HUES48 (cell line): Measurements from ENCODE around the gene KRT14.
"Not testable (repeated sequence)": the region's sequence is repeated elsewhere in the genome, so short reads cannot be mapped to it uniquely, and the experiment has no call there.

Source experiments
- H3K27ac ChIP-seq: one replicate; pipeline ENCODE4 v1.7.0; 2013; ENCODE audit warnings: low read depth, low read length, inconsistent platforms
- H3K27me3 ChIP-seq: 2 replicates; pipeline ENCODE4 v1.6.1; 2013; ENCODE audit warnings: mild to moderate bottlenecking, low read length; ENCODE audit not compliant: control insufficient read depth, insufficient read depth
- H3K36me3 ChIP-seq: 2 replicates; pipeline ENCODE4 v1.6.1; 2013; ENCODE audit warnings: low read length; ENCODE audit not compliant: control insufficient read depth, insufficient read depth
- H3K4me1 ChIP-seq: 2 replicates; pipeline ENCODE4 v1.6.1; 2013; ENCODE audit warnings: mild to moderate bottlenecking, low read length; ENCODE audit not compliant: control insufficient read depth, insufficient read depth
- H3K4me3 ChIP-seq: 2 replicates; pipeline ENCODE4 v1.5.1; 2013; ENCODE audit warnings: mild to moderate bottlenecking, low read depth, low read length
- H3K9ac ChIP-seq: 2 replicates; pipeline ENCODE4 v1.6.1; 2013; ENCODE audit warnings: mild to moderate bottlenecking, low read depth, low read length, moderate library complexity
- H3K9me3 ChIP-seq: 2 replicates; pipeline ENCODE4 v1.6.1; 2013; ENCODE audit warnings: low read length; ENCODE audit not compliant: control insufficient read depth, insufficient read depth

Gene KRT14

DNA sequence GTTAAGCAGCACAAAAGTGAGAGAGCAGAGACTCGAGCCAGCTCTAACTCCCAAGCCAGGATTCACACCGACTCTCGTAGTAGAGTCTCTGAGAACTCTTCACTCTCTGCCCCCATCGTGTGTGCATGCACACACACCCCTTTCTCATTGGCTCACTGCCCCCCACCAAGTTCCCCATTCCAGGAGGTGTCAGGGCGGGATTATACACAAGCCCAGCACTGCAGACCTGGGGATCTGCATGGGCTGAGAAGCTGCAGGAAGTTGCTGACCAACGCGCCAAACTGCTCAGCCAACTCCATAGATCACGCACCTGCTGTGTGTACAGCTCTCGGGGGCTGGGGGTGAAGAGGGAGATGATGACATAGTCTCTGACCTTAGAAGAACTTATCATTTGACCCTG lies 28.1 kb upstream of the KRT14 start:
- H3K27me3 ChIP-seq, H3K4me1 ChIP-seq, H3K36me3 ChIP-seq, H3K4me3 ChIP-seq, H3K27ac ChIP-seq, H3K9ac ChIP-seq, H3K9me3 ChIP-seq: not testable (repeated sequence)

DNA sequence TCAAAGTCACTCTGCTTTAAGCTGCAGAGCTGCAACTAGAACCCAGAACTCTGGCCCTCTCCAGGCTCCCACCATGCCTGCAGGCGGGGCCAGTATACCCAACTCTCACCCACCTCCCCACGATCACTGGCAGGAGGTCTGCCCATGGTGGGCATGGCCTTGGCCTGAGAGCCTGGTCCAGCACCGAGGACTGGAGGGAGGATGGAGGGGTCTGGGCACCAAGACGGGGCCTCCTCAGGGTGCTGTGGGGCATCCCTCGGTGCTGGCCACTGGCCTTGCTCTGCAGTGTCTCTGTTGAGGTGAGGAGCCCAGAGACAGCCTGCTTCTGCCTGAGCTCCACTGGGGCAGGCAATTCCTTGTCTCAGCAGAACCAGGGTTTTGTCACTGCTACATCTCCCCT lies 27.4 kb upstream of the KRT14 start:
- Histone ChIP-seq H3K4me1 (0 out of 2 replicates have a peak, but pooled peaks cover 3% of the 10 kb centered on the region), H3K9me3 (no peaks in the 10 kb centered on the region), H3K27ac (no peak overlapping the region), H3K27me3 (no peaks in the 10 kb centered on the region), H3K4me3 (no peak overlapping the region), H3K36me3 (no peaks in the 10 kb centered on the region), H3K9ac (no peak overlapping the region)

DNA sequence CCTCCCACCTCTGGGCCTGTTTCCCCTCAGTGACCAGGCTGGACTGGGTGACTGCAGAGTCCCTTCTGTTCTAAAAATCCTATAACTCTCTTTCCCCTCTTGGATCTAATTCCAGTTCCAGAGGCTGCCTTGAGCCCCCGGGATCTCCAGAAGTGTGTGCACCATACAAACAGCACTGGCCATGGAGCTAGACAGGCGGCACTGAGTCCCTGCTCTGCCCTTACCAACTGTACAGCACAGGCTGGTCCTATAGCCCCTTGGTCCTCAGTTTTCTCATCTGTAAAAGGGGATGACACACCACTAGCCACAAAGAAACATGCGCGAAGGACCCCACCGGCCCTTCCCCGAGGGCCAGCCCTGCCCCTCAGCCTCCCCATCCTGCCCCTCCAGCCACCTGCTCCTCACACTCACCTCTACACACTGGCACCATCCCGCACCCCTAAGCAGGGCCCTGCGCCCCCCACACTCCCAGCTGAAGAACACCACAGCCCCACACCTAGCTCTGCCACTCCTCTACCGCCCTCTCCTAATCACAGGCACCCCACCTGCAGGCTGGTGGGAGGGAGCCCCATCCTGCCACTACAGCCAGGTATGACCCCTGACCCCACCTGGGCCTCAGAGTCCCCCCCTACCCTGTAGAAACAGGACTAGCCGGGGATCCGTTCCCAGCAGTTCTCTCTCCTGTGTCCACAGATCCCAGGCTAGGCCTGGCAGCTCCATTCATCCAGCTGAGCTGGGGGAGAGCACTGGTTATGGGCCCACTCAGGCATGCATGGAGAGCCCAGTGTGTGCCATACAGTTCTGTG lies 26.8 kb upstream of the KRT14 start:
- Histone ChIP-seq H3K4me1 (0 out of 2 replicates have a peak, but pooled peaks cover 3% of the 10 kb centered on the region), H3K27ac (no peak overlapping the region), H3K36me3 (no peaks in the 10 kb centered on the region), H3K9me3 (no peaks in the 10 kb centered on the region), H3K9ac (no peak overlapping the region), H3K27me3 (no peaks in the 10 kb centered on the region), H3K4me3 (no peak overlapping the region)

DNA sequence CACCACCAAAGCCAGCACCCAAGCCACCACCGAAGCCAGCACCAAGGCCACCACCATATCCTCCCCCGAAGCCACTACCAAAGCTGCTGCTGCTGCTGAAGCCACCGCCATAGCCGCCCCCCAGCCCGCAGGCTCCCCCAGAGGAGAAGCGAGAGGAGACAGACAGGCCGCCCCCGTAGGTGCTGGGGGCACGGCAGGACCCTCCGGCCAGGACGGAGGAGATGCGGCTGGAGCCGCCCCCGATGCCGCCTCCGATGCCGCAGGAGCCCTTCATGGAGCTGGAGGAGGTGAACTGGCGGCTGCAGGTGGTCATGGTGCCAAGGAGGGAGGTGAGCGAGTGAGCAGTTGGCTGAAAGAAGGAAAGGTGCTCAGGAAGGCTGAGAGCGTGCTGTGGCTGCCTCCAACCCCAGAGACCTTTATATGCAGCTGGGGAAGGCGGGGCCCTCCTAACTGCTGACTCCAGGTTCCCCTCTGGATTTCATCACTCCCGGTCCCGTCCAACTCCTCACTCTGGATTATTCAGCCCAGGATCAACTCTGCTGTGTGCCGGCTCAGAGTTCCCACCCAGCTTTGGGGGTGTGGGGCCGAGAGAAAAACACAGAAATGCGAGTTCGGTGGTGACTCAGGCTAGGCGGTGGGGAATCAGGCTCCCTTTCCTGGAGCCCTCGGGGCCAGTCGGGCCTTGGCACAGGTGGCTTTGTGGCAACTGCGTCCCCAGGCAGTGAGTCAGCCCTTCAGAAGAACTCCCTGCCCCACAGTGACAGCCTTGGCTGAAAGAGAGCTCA lies 25.9 kb upstream of the KRT14 start, which contains the start of gene KRT16:
KRT16 (minus strand) TSS at position 392 of the 785 bp plus-strand sequence; CDS start at position 313, 79 bp downstream.
- H3K4me1 ChIP-seq, H3K4me3 ChIP-seq, H3K36me3 ChIP-seq, H3K9ac ChIP-seq, H3K27me3 ChIP-seq, H3K27ac ChIP-seq, H3K9me3 ChIP-seq: not testable (repeated sequence)

DNA sequence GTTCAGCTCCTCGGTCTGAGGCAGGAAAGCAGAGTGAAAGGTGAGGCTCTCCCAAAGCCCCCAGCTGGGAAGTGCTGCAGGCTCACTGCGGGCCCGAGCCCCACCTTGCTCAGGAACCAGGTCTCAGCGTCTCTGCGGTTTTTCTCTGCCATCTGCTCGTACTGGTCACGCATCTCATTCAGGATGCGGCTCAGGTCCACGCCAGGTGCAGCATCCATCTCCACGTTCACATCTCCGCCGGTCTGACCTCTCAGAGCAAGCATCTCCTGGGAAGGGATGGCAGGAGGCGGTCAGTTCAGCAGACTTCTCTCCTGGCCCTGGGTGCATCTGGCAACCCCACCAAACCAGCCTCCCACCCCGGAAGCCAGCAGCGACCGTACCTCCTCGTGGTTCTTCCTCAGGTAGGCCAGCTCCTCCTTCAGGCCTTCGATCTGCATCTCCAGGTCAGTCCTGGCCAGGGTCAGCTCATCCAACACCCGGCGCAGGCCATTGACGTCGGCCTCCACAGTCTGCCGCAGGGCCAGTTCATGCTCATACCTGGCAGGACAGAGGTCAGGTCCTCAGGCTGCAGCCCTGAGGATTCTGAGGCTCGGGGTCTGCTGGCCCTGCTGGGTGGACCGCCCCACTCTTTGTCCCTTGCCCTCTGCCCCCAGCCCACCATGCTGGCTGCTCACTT lies 24.4 kb upstream of the KRT14 start:
- no peaks in the 10 kb centered on the region for H3K27me3 ChIP-seq
- H3K4me3 ChIP-seq, result no peak overlapping the region
- H3K9ac ChIP-seq, result no peak overlapping the region
- H3K27ac ChIP-seq, result no peak overlapping the region
- H3K36me3 ChIP-seq, result no peaks in the 10 kb centered on the region
- peaks cover 5% of the 10 kb centered on the region for H3K9me3 ChIP-seq
- H3K4me1 ChIP-seq, result 0 out of 2 replicates have a peak, but pooled peaks cover 3% of the 10 kb centered on the region

DNA sequence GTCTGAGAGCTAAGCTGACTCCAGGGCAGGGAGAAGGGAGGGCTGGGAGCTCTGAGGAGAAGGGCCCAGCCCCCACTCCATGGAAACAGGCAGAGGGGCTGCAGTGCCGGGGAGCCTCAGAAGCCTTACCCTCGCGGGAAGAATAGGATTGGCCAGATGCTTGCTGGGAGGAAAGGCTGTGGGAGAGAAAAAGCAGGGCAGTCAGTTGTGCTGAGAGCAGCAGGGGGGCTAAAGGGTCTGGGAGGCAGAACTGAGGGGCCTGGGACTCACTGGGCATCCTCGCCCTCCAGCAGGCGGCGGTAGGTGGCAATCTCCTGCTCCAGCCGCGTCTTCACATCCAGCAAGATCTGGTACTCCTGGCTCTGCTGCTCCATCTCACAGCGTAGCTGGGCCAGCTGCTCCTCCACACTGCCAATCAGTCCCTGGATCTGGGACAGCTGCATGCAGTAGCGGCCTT lies 23.4 kb upstream of the KRT14 start:
- H3K27me3 ChIP-seq, H3K4me1 ChIP-seq, H3K27ac ChIP-seq: not testable (repeated sequence)

DNA sequence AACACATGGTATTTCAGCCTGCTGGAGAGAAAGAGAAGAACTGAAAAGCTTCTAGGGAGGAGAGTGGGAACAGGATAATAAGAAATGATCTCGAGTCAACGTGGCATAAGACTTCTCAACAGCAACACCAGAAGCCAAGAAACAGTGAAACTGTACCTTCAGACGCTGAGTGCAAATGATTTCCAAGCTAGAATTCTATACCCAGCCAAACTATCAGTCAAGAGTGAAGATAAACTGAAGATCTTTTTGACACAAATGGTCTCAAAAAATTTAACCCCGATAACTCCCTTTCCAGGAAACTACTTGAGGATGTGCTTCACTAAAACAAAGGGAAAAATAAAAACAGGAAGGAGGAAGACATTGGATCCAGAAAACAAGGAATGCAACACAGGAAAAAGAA lies 20.2 kb upstream of the KRT14 start:
- not testable (repeated sequence) for H3K4me3 ChIP-seq, H3K4me1 ChIP-seq, H3K36me3 ChIP-seq, H3K9ac ChIP-seq, H3K9me3 ChIP-seq, H3K27me3 ChIP-seq, H3K27ac ChIP-seq

More for the DNA sequence above, 23.4 kb upstream of the KRT14 start:
- not testable (repeated sequence) for H3K4me3 ChIP-seq, H3K36me3 ChIP-seq, H3K9ac ChIP-seq, H3K9me3 ChIP-seq

DNA sequence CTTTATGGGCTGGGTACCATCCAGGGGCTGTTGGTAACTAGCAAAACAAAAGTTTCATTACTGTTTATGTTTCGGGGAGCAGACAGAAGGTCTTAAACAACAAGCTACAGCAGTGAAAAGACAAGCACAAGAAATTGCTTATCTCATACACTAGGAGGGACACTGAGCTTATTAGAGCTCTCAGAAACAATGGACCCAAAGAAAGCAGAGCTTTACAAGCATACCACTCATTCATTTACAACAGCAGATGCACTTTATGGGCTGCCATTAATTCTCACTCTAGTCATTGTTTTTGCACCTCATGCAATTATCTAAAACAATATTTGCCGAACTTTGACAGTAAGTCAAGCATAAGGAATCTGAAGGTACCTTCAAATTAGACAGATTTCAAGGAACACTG lies 15.8 kb upstream of the KRT14 start:
- H3K4me3 ChIP-seq, result no peak overlapping the region
- H3K9ac ChIP-seq, result no peak overlapping the region
- no peak overlapping the region for H3K27ac ChIP-seq
- no peaks in the 10 kb centered on the region for H3K27me3 ChIP-seq
- H3K36me3 ChIP-seq, result no peaks in the 10 kb centered on the region
- no peaks in the 10 kb centered on the region for H3K4me1 ChIP-seq
- peaks cover 5% of the 10 kb centered on the region for H3K9me3 ChIP-seq

DNA sequence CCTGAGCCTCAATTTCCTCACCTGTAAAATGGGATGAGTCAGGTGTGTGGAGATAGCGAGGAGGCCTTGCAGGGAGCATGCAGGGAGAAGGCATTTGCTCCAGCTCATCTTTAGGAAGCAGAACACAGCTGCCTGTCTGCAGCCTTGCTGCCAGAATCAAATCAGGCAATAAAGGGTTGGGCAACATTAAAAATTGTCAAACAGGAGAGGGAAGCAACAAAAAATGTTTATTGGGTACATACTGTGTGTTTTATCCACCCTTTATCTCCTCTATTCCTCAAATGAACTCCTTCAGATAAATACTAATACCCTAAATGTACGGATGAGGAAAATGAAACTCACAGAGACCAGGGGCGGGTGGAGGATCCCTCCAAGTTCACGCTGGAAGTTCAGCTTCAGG lies 13.6 kb upstream of the KRT14 start:
- Histone ChIP-seq H3K27ac (no peak overlapping the region), H3K9ac (no peak overlapping the region), H3K27me3 (no peaks in the 10 kb centered on the region), H3K4me3 (no peak overlapping the region), H3K4me1 (no peaks in the 10 kb centered on the region), H3K36me3 (no peaks in the 10 kb centered on the region), H3K9me3 (no peaks in the 10 kb centered on the region)

DNA sequence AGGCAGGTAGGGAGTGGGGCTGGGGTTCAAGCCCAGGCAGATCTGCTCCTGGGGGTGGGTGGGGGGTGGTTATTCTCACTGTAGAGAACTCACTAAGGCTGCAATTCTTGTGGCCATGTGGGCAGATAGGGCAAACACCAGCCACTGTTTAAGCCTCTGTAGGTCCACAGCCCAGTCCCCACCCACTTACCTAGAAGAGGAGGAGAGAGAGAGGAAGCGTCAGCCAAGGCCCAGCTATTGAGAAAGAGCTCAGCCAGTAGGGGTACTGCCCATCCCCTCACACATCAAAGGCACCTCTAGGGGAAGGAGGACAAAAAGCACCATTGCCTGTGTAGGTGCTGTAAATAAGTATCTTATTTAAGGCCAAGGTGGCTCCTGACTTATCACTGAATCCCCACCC lies 13.0 kb upstream of the KRT14 start:
- Histone ChIP-seq H3K27me3 (no peaks in the 10 kb centered on the region), H3K4me3 (no peak overlapping the region), H3K4me1 (no peaks in the 10 kb centered on the region), H3K36me3 (no peaks in the 10 kb centered on the region), H3K27ac (no peak overlapping the region), H3K9me3 (no peaks in the 10 kb centered on the region), H3K9ac (no peak overlapping the region)

DNA sequence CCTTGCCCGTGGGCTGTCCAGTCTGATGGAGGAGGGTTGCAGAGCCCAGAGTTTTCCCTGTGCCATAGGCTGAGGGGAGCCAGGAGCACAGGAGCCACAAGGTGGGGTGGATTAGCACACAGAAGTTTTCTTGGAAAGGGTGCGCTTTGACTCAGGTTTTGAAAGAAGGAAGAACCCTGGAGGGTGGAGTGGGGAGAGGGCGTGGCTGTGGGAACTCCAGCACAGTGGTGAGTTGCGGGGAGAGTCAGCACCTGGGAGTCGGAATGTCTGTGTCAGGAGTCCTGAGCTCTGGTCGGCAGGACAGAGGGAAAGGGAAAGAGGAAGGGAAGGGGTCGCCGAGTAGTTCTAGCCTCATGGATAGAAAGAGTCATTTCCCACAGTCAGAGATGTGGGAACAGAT lies 8.9 kb upstream of the KRT14 start:
- H3K27ac ChIP-seq, result no peak overlapping the region
- no peaks in the 10 kb centered on the region for H3K27me3 ChIP-seq
- H3K4me1 ChIP-seq, result no peaks in the 10 kb centered on the region
- H3K36me3 ChIP-seq, result no peaks in the 10 kb centered on the region
- no peak overlapping the region for H3K9ac ChIP-seq
- H3K9me3 ChIP-seq, result no peaks in the 10 kb centered on the region
- H3K4me3 ChIP-seq, result no peak overlapping the region
